Mesendoderm (in vitro differentiated cells): ENCODE data around the gene PCDHGA3.

ENCODE experiments used
- DNase-seq: peaks from one replicate; pipeline ENCODE4 v3.0.0; 2013
- H2AK5ac ChIP-seq: 2 replicates; pipeline ENCODE4 v1.6.1; 2013; ENCODE audit warnings: low read length, inconsistent platforms
- H2BK120ac ChIP-seq: 2 replicates; pipeline ENCODE4 v1.6.1; 2013; ENCODE audit warnings: low read depth, mild to moderate bottlenecking, low read length, moderate library complexity, mixed read lengths
- H2BK15ac ChIP-seq: replicated peaks from 2 replicates; pipeline ENCODE4 v1.6.1; 2013; ENCODE audit warnings: low read depth, mild to moderate bottlenecking, moderate library complexity
- H2BK5ac ChIP-seq: 2 replicates; pipeline ENCODE4 v1.6.1; 2013; ENCODE audit warnings: low read length, inconsistent platforms
- H3K18ac ChIP-seq: 2 replicates; pipeline ENCODE4 v1.6.1; 2013; ENCODE audit warnings: mild to moderate bottlenecking, low read length, mixed read lengths
- H3K23ac ChIP-seq: one replicate; pipeline ENCODE4 v1.6.1; 2013; ENCODE audit warnings: low read length
- H3K27ac ChIP-seq: 2 replicates; pipeline ENCODE4 v1.5.1; 2013; ENCODE audit warnings: low read depth, mild to moderate bottlenecking, inconsistent platforms, low read length, moderate library complexity
- H3K27me3 ChIP-seq: 2 replicates; pipeline ENCODE4 v1.6.1; 2013; ENCODE audit warnings: low read length, control low read depth, mild to moderate bottlenecking, inconsistent platforms; ENCODE audit not compliant: insufficient read depth, poor library complexity
- H3K36me3 ChIP-seq: 2 replicates; pipeline ENCODE4 v1.6.1; 2013; ENCODE audit warnings: low read length, inconsistent platforms; ENCODE audit not compliant: control insufficient read depth, insufficient read depth
- H3K4ac ChIP-seq: one replicate; pipeline ENCODE4 v1.6.1; 2013; ENCODE audit warnings: low read depth, mild to moderate bottlenecking, low read length, moderate library complexity
- H3K4me1 ChIP-seq: 2 replicates; pipeline ENCODE4 v1.6.1; 2013; ENCODE audit warnings: low read depth, low read length, inconsistent platforms; ENCODE audit not compliant: control insufficient read depth
- H3K4me2 ChIP-seq: 2 replicates; pipeline ENCODE4 v1.6.1; 2013; ENCODE audit warnings: low read length
- H3K4me3 ChIP-seq: 2 replicates; pipeline ENCODE4 v1.5.1; 2013; ENCODE audit warnings: mild to moderate bottlenecking, low read length
- H3K56ac ChIP-seq: one replicate; pipeline ENCODE4 v1.6.1; 2013; ENCODE audit warnings: low read length
- H3K79me1 ChIP-seq: 2 replicates; pipeline ENCODE4 v1.6.1; 2013; ENCODE audit warnings: low read length, inconsistent platforms
- H3K79me2 ChIP-seq: 2 replicates; pipeline ENCODE4 v1.6.1; 2013; ENCODE audit warnings: mild to moderate bottlenecking, low read length; ENCODE audit not compliant: control insufficient read depth, insufficient read depth
- H3K9ac ChIP-seq: 2 replicates; pipeline ENCODE4 v1.6.1; 2013; ENCODE audit warnings: low read length, inconsistent platforms
- H4K5ac ChIP-seq: one replicate; pipeline ENCODE4 v1.6.1; 2013; ENCODE audit warnings: low read length
- H4K8ac ChIP-seq: one replicate; pipeline ENCODE4 v1.6.1; 2013; ENCODE audit warnings: low read depth, mild to moderate bottlenecking, control low read depth, low read length, moderate library complexity
- WGBS: extraction: QIAGEN DNeasy Blood & Tissue Kit; methylation state at CpG from one replicate; pipeline ENCODE4 v1.1.7; 2013; ENCODE audit warnings: low lambda C conversion rate, missing lambda C conversion rate; ENCODE audit not compliant: insufficient coverage; ENCODE audit errors: extremely low coverage; 5-methylcytosine and 5-hydroxymethylcytosine counted together

The PCDHGA3 gene

DNA sequence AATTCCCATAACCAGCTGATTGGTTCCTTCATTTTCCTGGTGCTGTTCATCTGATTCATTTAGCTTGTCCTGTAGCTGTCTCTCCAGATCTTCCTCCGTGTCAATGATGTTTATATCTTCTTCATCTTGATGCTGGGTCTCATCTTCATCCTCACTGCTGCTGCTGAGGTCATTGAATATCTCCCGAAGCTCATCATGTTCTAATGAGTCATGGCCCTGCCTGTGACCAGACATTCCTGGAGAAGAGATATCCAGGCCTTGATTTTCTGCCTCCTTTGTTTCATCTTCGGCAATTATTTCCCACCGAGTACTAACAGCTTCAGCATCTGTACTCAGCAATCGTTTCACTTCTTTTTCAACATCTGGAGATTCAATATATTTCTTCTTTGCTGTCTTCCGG is 24.4 kb upstream of the PCDHGA3 start:
- peak overlapping the region; percentile 80 for H3K4me3 ChIP-seq
- peaks cover 4% of the 10 kb centered on the region for H3K36me3 ChIP-seq
- no peak overlapping the region for H2BK5ac ChIP-seq

DNA sequence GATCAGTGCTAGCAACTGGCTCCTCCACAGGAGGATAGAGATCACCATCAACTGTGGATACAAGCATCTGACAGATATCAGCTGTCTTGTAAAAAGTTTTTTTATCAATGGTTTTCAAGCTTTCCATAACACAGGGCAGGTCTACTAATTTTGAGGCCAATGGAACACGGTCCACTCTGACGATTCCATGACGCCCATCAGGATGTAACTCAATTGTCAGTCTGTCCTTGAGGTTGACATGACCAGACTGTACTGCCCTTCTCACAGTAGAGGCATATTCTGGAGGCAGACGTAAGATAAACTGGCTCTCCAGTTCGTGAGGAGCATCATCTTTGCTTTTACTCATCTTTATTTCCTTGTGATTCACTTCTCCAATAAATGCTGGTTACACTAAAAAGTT is 23.9 kb upstream of the PCDHGA3 start:
- H2BK120ac ChIP-seq, result no peak overlapping the region
- H3K4me2 ChIP-seq, result peak overlapping the region; percentile 86
- H3K4ac ChIP-seq, result no peak overlapping the region
- no peak overlapping the region for H2BK5ac ChIP-seq
- H3K18ac ChIP-seq, result no peak overlapping the region
- H3K27ac ChIP-seq, result no peak overlapping the region
- H3K4me1 ChIP-seq, result no peaks in the 10 kb centered on the region
- no peak overlapping the region for H2AK5ac ChIP-seq
- H3K79me2 ChIP-seq, result peaks cover 19% of the 10 kb centered on the region
- H3K27me3 ChIP-seq, result no peaks in the 10 kb centered on the region
- no peak overlapping the region for H2BK15ac ChIP-seq
- DNase-seq, result peak; percentile 3
- H3K4me3 ChIP-seq, result peak overlapping the region; percentile 80
- no peak overlapping the region for H4K8ac ChIP-seq
- WGBS, result no CpG with 5 or more reads among the region's 5 CpGs
- no peak overlapping the region for H3K23ac ChIP-seq
- peaks cover 10% of the 10 kb centered on the region for H3K79me1 ChIP-seq
- peak overlapping the region; percentile 31 for H3K56ac ChIP-seq
- peak overlapping the region; percentile 68 for H3K9ac ChIP-seq
- peaks cover 4% of the 10 kb centered on the region for H3K36me3 ChIP-seq
- no peak overlapping the region for H4K5ac ChIP-seq

More for the DNA sequence above, 24.4 kb upstream of the PCDHGA3 start:
- H3K4me2 ChIP-seq, result peak overlapping the region; percentile 86
- peaks cover 10% of the 10 kb centered on the region for H3K79me1 ChIP-seq
- no peak overlapping the region for H3K4ac ChIP-seq
- H3K18ac ChIP-seq, result no peak overlapping the region
- WGBS, result no CpG with 5 or more reads among the region's 6 CpGs
- no peak overlapping the region for H3K9ac ChIP-seq
- H2BK120ac ChIP-seq, result no peak overlapping the region
- H4K8ac ChIP-seq, result no peak overlapping the region
- no peak overlapping the region for H3K56ac ChIP-seq
- no peak overlapping the region for H3K27ac ChIP-seq
- H3K27me3 ChIP-seq, result no peaks in the 10 kb centered on the region
- H3K79me2 ChIP-seq, result peaks cover 19% of the 10 kb centered on the region
- H2BK15ac ChIP-seq, result no peak overlapping the region
- no peak overlapping the region for H2AK5ac ChIP-seq
- H4K5ac ChIP-seq, result no peak overlapping the region
- DNase-seq, result peak; percentile 54
- H3K4me1 ChIP-seq, result no peaks in the 10 kb centered on the region
- no peak overlapping the region for H3K23ac ChIP-seq

GRCh38 chr5:141320225-141321169 is 23.1 kb upstream of the PCDHGA3 start, which contains the start of gene TAF7:
Gene TAF7, minus strand, starts transcription at chr5:141320784. Its CDS starts 740 bp downstream, at chr5:141320044.
- DNase-seq, result peak; percentile 97
- peak within 1 kb of the TSS; percentile 79 for H4K8ac ChIP-seq
- peak within 1 kb of the TSS; percentile 77 for H3K27ac ChIP-seq
- peaks cover 10% of the 10 kb centered on the region for H3K79me1 ChIP-seq
- no peaks in the 10 kb centered on the region for H3K27me3 ChIP-seq
- H3K9ac ChIP-seq, result peak within 1 kb of the TSS; percentile 98
- peak within 1 kb of the TSS; percentile 86 for H3K4me2 ChIP-seq
- peak within 1 kb of the TSS; percentile 73 for H3K4ac ChIP-seq
- H3K18ac ChIP-seq, result peak within 1 kb of the TSS; percentile 85
- H3K56ac ChIP-seq, result peak within 1 kb of the TSS; percentile 96
- peaks cover 4% of the 10 kb centered on the region for H3K36me3 ChIP-seq
- no peak within 1 kb of the TSS for H3K23ac ChIP-seq
- H4K5ac ChIP-seq, result peak within 1 kb of the TSS; percentile 84
- H3K4me3 ChIP-seq, result peak within 1 kb of the TSS; percentile 94
- no peaks in the 10 kb centered on the region for H3K4me1 ChIP-seq
- H2BK15ac ChIP-seq, result no peak within 1 kb of the TSS
- no peak within 1 kb of the TSS for H2BK120ac ChIP-seq
- peak within 1 kb of the TSS; percentile 59 for H2BK5ac ChIP-seq
- no peak within 1 kb of the TSS for H2AK5ac ChIP-seq
- H3K79me2 ChIP-seq, result peaks cover 19% of the 10 kb centered on the region
- no CpG with 5 or more reads among the region's 67 CpGs for WGBS

GRCh38 chr5:141322261-141322660 is 21.4 kb upstream of the PCDHGA3 start:
- H3K18ac ChIP-seq, result no peak overlapping the region
- H3K36me3 ChIP-seq, result peaks cover 4% of the 10 kb centered on the region
- no peak overlapping the region for H3K23ac ChIP-seq
- H3K56ac ChIP-seq, result no peak overlapping the region
- no peaks in the 10 kb centered on the region for H3K27me3 ChIP-seq
- no peak overlapping the region for H3K4ac ChIP-seq
- H2BK15ac ChIP-seq, result no peak overlapping the region
- no peak overlapping the region for H3K9ac ChIP-seq
- H4K8ac ChIP-seq, result no peak overlapping the region
- H2BK5ac ChIP-seq, result no peak overlapping the region
- no peak overlapping the region for H3K4me2 ChIP-seq
- peaks cover 10% of the 10 kb centered on the region for H3K79me1 ChIP-seq
- peaks cover 19% of the 10 kb centered on the region for H3K79me2 ChIP-seq
- H3K4me3 ChIP-seq, result no peak overlapping the region
- no peak overlapping the region for H3K27ac ChIP-seq
- WGBS, result 100% methylated on average over 2 of the region's 3 CpGs
- H3K4me1 ChIP-seq, result no peaks in the 10 kb centered on the region
- H2BK120ac ChIP-seq, result no peak overlapping the region
- no peak overlapping the region for H4K5ac ChIP-seq
- H2AK5ac ChIP-seq, result no peak overlapping the region
- no peak for DNase-seq

DNA sequence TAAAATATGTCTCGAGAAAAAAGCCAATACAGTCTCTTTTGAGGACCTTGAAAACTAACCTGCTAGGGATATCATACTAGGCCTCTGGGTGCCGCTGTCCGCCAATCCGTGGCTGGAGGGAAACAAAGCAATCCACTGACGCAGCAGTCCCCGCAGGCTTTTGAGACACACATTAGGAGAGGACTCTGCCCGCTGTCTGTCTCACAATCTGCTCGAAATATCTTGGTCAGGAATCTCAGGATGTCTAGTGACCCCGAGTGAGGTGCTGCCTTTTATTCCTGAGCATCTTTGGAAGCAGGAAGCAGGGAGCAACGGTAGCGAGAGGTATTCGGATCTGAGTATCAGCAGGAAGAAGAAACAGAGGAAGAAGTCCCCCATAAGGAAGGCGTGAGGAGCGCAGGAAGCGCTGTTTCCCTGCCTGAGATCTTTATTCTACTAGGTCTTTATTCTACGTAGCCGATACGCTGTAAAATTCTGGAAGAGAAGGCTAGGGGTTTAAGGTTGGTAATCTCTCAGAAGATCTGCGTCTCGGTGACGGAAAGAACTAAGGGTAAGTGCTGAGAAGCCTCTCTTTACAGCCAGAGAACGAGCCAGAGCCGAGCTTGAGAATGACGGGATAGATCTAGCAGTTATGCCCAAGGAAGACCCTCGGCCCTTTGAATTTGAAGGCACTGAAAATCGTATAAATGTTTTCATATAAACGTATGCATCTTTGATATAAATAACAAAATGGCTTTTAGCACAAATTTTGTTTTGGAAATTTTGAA is 17.4 kb upstream of the PCDHGA3 start:
- DNase-seq, result peak; percentile 88
- no peak overlapping the region for H3K4ac ChIP-seq
- H3K36me3 ChIP-seq, result no peaks in the 10 kb centered on the region

More for the DNA sequence above, 17.4 kb upstream of the PCDHGA3 start:
- H3K4me1 ChIP-seq, result no peaks in the 10 kb centered on the region
- H3K27ac ChIP-seq, result no peak overlapping the region
- no peak overlapping the region for H3K18ac ChIP-seq
- peak overlapping the region; percentile 21 for H3K4me3 ChIP-seq
- peak overlapping the region; percentile 90 for H3K56ac ChIP-seq
- no peaks in the 10 kb centered on the region for H3K79me1 ChIP-seq
- H4K8ac ChIP-seq, result no peak overlapping the region
- H3K9ac ChIP-seq, result peak overlapping the region; percentile 71
- H2BK5ac ChIP-seq, result peak overlapping the region; percentile 55
- H3K79me2 ChIP-seq, result no peaks in the 10 kb centered on the region
- H2BK120ac ChIP-seq, result no peak overlapping the region
- peak overlapping the region; percentile 50 for H4K5ac ChIP-seq
- H3K23ac ChIP-seq, result no peak overlapping the region
- H2AK5ac ChIP-seq, result no peak overlapping the region
- peak overlapping the region; percentile 78 for H3K4me2 ChIP-seq
- H2BK15ac ChIP-seq, result no peak overlapping the region
- WGBS, result no CpG with 5 or more reads among the region's 27 CpGs
- H3K27me3 ChIP-seq, result no peaks in the 10 kb centered on the region
